HG02763 (cell line): Measurements from ENCODE around the gene EFCAB6.

Source experiments
- ATAC-seq: cut with Tn5 transposase; IDR thresholded peaks from one replicate; pipeline ENCODE4 v1.9.1; 2021; ENCODE audit warnings: mild to moderate bottlenecking, moderate library complexity; ENCODE audit not compliant: unreplicated experiment

The EFCAB6 gene

GRCh38 chr22:43642319-43643206 is 169.5 kb downstream of the EFCAB6 start:
- ATAC-seq: no peak

- no peak for ATAC-seq
Measured at GRCh38 chr22:43639228-43639948, 172.7 kb downstream of the EFCAB6 start.

- no peak for ATAC-seq
Measured at GRCh38 chr22:43637275-43638260, 174.5 kb downstream of the EFCAB6 start.

- ATAC-seq: no peak
Measured at GRCh38 chr22:43636086-43636485, 176.0 kb downstream of the EFCAB6 start.

- no peak for ATAC-seq
Measured at GRCh38 chr22:43635101-43635500, 177.0 kb downstream of the EFCAB6 start.

GRCh38 chr22:43634316-43634715 is 177.8 kb downstream of the EFCAB6 start:
- ATAC-seq: no peak

- no peak for ATAC-seq
Measured at GRCh38 chr22:43633631-43634285, 178.3 kb downstream of the EFCAB6 start.

- no peak for ATAC-seq
Measured at GRCh38 chr22:43631846-43632245, 180.3 kb downstream of the EFCAB6 start.

GRCh38 chr22:43631201-43631600 is 180.9 kb downstream of the EFCAB6 start:
- no peak for ATAC-seq

- no peak for ATAC-seq
Measured at GRCh38 chr22:43630451-43630850, 181.7 kb downstream of the EFCAB6 start.

GRCh38 chr22:43628250-43628649 is 183.9 kb downstream of the EFCAB6 start:
- ATAC-seq: no peak

GRCh38 chr22:43627485-43628213 is 184.5 kb downstream of the EFCAB6 start:
- no peak for ATAC-seq

- no peak for ATAC-seq
Measured at GRCh38 chr22:43625242-43625641, 186.9 kb downstream of the EFCAB6 start.

- ATAC-seq: no peak
Measured at GRCh38 chr22:43624144-43624998, 187.7 kb downstream of the EFCAB6 start.

- ATAC-seq: no peak
Measured at GRCh38 chr22:43622886-43623285, 189.2 kb downstream of the EFCAB6 start.

GRCh38 chr22:43620197-43620596 is 191.9 kb downstream of the EFCAB6 start:
- ATAC-seq: no peak

- no peak for ATAC-seq
Measured at GRCh38 chr22:43618517-43618916, 193.6 kb downstream of the EFCAB6 start.

- ATAC-seq: no peak
Measured at GRCh38 chr22:43616645-43617044, 195.5 kb downstream of the EFCAB6 start.

GRCh38 chr22:43600265-43600664 is 211.8 kb downstream of the EFCAB6 start:
- no peak for ATAC-seq
